HG03442 (cell line): Measurements from ENCODE around the gene MTMR1.

ENCODE experiments used
- ATAC-seq: cut with Tn5 transposase; IDR thresholded peaks from one replicate; pipeline ENCODE4 v1.9.1; 2021; ENCODE audit warnings: mild to moderate bottlenecking, moderate library complexity; ENCODE audit not compliant: unreplicated experiment

MTMR1 gene

DNA sequence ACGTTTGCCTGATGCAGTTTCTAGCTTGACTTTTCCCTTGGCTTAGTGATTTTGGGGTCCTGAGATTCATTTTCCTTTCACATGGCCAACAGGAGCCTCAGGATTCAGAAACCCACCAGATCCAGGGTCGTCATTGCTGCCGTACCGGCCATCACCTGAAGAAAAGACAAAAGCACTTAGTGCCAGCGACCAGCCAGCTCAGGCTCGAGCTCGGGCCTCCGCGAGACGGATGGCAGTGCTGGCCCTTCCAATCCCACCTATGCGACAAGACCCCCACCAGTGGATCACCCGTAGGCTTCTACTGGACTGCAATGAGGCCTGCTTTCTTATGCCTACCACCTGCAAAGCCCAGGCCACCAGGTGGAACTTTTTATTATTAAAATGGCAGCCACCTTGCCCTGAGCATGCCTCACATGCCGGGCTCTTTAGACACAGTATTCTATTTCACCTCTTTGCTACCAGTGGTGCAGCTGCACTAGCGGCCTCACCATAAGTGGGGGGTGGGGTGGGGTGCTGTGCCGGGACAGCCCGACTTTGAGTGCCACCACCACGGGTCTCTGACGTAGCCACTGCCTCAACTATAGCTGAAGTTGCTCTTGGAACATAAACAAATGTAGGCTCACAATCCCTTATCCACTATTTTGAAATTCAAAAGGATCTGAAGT, 84.3 kb downstream of the MTMR1 start:
- no peak for ATAC-seq

DNA sequence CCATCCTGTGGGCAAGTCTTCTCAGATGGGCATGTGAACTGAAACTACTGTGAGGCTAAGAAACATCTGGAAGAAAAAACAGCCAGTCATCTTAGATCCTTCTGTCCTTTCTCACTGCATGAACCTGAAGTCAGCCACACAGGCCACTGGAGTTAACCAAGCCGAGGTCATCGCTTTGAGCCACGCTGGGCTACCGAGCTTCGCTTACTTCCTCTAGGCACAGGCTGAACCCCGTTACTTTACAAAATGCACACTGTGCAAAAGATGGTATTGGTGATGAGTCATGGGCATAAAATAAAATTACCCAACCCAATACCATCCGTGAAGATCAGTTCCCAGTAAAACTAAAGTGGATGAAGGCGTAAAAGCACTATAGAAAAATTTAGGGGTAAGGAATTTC, 86.2 kb downstream of the MTMR1 start:
- ATAC-seq = no peak

DNA sequence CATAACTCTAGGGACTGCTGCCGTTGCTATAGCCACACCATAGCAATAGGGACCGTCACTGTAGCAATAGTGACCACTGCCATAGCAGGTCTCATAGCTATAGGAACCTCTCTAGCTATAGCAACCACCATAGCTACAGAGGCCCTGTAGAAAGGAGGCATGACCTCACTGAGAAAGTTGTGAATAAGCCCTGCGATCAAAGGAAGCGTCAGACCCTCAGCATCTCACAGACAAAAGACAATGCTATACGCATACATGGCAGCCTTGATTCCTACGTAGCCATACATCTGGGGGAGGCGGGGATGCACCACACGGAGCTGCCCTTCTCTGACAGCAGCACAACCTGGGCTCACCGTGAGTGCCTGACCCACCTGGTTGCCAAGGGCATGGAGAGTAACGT, 88.5 kb downstream of the MTMR1 start:
- ATAC-seq = no peak

DNA sequence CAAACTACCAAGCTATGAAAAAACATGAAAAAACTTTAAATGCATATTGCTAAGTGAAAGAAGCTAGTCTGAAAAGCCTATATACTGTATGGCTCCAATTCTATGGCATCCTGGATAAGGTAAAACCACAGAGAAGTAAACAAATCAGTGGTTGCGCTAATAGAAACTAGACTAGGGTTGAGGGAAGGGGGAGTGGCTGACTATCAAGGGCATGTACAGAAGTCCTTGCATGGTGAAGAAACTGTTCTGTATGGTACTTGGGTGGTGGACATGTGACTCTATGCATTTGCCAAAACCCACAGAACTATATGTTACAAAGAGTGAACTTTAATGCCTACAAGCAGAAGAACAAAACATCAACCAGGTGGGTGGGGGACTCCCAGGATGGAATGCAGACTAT, 96.8 kb downstream of the MTMR1 start:
- ATAC-seq = peak; percentile 89

DNA sequence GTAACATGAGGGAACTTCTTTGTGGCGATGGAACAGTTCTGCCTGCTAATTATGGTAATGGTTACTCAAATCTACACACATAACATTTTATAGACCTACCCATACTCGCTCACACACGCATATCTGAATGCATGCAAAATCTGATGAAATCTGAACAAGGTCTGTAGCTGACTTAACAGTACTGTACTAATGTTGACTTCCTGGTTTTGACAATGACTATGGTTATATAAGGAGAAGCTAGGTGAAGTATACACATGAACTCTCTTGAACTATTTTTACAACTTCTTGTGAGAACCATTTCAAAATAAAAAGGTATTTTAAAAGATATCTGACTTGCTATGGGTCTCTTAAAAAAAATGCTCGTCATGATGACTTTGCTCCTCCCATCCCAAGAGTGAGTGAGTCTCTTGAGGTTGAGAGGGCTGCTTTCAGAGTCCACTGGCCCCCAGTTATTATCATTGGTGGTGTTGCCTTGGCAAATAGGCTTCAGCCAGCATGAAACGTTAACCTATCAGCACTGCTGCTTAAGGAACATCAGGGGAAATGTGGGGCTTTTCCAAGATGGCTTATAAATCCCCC, 99.8 kb downstream of the MTMR1 start:
- no peak for ATAC-seq

DNA sequence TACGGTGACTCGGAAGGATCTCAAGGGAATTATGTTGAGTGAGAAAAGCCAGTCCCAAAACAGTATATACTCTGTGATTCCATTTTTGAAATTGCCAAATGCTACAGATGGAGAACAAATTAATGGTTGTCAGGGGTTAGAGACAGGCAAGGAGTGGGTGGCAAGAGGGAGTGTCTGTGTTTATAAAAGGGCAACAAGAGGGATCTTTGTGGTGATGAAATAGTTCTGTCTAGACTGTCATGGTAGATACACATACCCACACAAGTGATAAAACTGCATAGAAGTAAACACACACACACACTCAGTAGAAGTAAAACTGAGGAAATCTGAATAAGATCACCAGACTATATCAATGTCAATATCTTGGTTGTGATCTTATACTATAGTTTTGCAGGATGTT, 112.5 kb downstream of the MTMR1 start:
- ATAC-seq = no peak

DNA sequence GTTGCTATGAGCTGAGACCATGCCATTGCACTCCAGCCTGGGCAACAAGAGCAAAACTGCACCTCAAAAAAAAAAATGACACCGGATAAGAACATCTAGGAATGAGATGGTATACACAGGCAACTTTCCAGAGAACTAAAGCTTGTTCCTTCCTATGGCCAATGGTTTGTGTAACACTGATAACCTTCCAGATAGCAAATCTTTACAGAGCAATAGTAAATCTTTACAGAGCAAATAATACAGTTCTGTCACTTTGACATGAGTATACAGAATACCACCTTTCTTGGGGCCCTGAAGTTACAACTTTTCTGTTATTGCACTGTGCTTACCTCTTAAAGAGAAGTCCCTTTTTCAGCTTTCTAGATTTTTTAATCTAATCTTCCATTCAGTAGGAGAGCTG, 113.6 kb downstream of the MTMR1 start:
- no peak for ATAC-seq

DNA sequence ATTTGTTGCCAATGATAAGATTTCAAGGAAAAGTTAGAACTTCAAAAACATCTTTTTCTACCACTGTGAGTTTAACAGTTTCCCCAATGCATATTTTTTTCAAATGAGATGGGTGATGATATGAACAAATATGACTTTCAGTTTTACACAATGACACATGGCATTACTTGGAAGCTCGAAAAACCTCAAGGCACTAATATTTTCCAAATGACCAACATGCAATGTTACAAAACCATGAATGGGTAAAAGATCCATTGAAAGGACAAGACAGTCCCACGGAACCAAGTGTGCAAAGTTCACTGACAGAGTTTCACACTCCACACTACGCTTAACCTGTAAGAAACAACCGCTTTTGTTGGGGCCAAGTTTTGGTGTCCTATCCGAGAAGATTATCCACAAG, 120.7 kb downstream of the MTMR1 start:
- ATAC-seq = no peak
